ENCODE measurements around the gene OLFML2A.

Gene OLFML2A

DNA sequence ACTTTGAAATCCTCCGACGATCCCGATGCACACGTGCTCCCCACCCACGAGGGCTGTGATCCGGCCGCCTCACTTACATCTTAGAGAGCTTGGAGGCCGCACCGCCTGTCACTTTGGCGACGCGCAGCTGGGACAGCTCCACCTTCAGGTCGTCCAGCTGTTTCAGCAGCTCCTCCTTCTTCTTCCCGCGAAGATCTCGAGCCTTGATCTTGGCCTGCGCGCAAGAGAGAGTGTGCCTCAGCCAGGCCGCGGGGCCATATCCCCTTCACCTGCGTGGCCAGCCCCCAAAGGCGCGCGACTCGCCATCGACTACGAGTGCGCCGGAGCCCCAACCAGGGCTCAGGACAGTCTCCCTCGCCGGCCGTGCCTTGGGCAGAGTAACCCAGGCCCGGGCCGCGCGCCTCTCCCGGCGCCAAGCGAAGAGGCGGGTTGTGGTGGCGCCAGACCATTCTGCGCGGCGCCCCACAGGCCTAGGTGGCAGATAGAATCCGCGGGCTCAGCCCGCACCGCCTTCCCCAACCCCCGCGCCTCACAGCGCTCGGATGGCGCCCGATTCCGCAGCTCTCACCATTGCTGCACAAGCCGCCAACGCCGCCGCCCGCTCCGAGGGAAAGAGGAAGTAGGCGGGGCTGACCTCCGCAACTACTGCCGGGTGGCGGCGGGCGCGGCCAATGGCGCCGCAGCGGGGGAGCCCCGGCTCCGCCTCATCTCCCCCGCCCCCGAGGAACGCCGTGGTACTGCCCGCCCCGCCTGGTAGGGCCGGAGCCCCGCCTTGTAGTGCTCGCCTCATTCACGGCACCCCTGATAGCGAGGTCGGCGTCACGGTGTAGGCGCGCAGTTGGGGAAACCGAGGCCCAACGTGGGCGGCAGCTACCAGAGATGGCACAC is 84.7 kb downstream of the OLFML2A start, which contains the start of the genes ARPC5L and RPL35 (continued):
- TF ChIP-seq, protein P1, sequence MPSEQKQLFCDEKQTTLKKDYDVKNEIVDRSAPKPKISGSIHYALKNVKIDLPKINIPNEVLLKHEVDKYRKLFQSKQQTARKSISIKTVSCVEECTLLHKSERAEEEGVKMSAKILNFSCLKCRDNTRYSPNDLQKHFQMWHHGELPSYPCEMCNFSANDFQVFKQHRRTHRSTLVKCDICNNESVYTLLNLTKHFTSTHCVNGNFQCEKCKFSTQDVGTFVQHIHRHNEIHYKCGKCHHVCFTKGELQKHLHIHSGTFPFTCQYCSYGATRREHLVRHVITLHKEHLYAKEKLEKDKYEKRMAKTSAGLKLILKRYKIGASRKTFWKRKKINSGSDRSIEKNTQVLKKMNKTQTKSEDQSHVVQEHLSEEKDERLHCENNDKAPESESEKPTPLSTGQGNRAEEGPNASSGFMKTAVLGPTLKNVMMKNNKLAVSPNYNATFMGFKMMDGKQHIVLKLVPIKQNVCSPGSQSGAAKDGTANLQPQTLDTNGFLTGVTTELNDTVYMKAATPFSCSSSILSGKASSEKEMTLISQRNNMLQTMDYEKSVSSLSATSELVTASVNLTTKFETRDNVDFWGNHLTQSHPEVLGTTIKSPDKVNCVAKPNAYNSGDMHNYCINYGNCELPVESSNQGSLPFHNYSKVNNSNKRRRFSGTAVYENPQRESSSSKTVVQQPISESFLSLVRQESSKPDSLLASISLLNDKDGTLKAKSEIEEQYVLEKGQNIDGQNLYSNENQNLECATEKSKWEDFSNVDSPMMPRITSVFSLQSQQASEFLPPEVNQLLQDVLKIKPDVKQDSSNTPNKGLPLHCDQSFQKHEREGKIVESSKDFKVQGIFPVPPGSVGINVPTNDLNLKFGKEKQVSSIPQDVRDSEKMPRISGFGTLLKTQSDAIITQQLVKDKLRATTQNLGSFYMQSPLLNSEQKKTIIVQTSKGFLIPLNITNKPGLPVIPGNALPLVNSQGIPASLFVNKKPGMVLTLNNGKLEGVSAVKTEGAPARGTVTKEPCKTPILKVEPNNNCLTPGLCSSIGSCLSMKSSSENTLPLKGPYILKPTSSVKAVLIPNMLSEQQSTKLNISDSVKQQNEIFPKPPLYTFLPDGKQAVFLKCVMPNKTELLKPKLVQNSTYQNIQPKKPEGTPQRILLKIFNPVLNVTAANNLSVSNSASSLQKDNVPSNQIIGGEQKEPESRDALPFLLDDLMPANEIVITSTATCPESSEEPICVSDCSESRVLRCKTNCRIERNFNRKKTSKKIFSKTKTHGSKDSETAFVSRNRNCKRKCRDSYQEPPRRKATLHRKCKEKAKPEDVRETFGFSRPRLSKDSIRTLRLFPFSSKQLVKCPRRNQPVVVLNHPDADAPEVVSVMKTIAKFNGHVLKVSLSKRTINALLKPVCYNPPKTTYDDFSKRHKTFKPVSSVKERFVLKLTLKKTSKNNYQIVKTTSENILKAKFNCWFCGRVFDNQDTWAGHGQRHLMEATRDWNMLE (tag by site-specific recombination; conservative IDR thresholded peaks at IDR 0.05; ENCODE audit: low read depth): peak; percentile 65
- TF ChIP-seq GLI4 (tag by site-specific recombination; IDR thresholded peaks at IDR 0.05) (no peak), ZNF624 (tag by site-specific recombination; IDR thresholded peaks at IDR 0.05) (no peak), ZNF768 (tag by site-specific recombination; IDR thresholded peaks at IDR 0.05) (no peak), ZNF311 (tag by site-specific recombination; IDR thresholded peaks at IDR 0.05; ENCODE audit: borderline replicate concordance) (no peak), ZNF324 (tag by site-specific recombination; IDR thresholded peaks at IDR 0.05) (0 out of 2 replicates have a peak, but pooled peaks have one; percentile 38), ZNF19 (tag by site-specific recombination; IDR thresholded peaks at IDR 0.05; ENCODE audit: low read depth) (no peak), ZNF366 (tag by site-specific recombination; conservative IDR thresholded peaks at IDR 0.05) (0 out of 2 replicates have a peak, but pooled peaks have one; percentile 12), ZNF23 (tag by site-specific recombination; IDR thresholded peaks at IDR 0.05; ENCODE audit: borderline replicate concordance) (no peak), ZBTB21 (tag by site-specific recombination; IDR thresholded peaks at IDR 0.05) (no peak), ZNF175 (tag by site-specific recombination; IDR thresholded peaks at IDR 0.05) (no peak), ZNF211 (tag by site-specific recombination; IDR thresholded peaks at IDR 0.05; ENCODE audit: low read depth) (no peak), ZNF626 (tag by site-specific recombination; IDR thresholded peaks at IDR 0.05) (no peak), MYNN (tag by site-specific recombination; IDR thresholded peaks at IDR 0.05; ENCODE audit: borderline replicate concordance) (no peak), ZEB2 (tag by site-specific recombination; IDR thresholded peaks at IDR 0.05) (peak; percentile 94; the same call in 1 of the 2 replicates), BCL11B (tag by site-specific recombination; IDR thresholded peaks at IDR 0.05; ENCODE audit: low read depth) (no peak), ZNF394 (tag by site-specific recombination; IDR thresholded peaks at IDR 0.05; ENCODE audit: borderline replicate concordance) (peak; percentile 55; the same call in 1 of the 2 replicates), SP2 (tag by site-specific recombination; IDR thresholded peaks at IDR 0.05) (peak; percentile 90), KLF7 (tag by site-specific recombination; IDR thresholded peaks at IDR 0.05; ENCODE audit: borderline replicate concordance) (peak; percentile 73; the same call in 1 of the 2 replicates), TRIM28 (IDR thresholded peaks at IDR 0.05; ENCODE audit: borderline replicate concordance, low read length) (no peak), SALL2 (tag by site-specific recombination; IDR thresholded peaks at IDR 0.05; ENCODE audit: borderline replicate concordance) (no peak), ZNF837 (tag by site-specific recombination; IDR thresholded peaks at IDR 0.05) (no peak), ZNF239 (tag by site-specific recombination; IDR thresholded peaks at IDR 0.05) (0 out of 2 replicates have a peak, but pooled peaks have one; percentile 10), ZNF214 (tag by site-specific recombination; IDR thresholded peaks at IDR 0.05; ENCODE audit: borderline replicate concordance) (no peak)
- TF ChIP-seq, protein P2, sequence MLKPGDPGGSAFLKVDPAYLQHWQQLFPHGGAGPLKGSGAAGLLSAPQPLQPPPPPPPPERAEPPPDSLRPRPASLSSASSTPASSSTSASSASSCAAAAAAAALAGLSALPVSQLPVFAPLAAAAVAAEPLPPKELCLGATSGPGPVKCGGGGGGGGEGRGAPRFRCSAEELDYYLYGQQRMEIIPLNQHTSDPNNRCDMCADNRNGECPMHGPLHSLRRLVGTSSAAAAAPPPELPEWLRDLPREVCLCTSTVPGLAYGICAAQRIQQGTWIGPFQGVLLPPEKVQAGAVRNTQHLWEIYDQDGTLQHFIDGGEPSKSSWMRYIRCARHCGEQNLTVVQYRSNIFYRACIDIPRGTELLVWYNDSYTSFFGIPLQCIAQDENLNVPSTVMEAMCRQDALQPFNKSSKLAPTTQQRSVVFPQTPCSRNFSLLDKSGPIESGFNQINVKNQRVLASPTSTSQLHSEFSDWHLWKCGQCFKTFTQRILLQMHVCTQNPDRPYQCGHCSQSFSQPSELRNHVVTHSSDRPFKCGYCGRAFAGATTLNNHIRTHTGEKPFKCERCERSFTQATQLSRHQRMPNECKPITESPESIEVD (tag by site-specific recombination; IDR thresholded peaks at IDR 0.05): no peak
- TF ChIP-seq, protein P3, sequence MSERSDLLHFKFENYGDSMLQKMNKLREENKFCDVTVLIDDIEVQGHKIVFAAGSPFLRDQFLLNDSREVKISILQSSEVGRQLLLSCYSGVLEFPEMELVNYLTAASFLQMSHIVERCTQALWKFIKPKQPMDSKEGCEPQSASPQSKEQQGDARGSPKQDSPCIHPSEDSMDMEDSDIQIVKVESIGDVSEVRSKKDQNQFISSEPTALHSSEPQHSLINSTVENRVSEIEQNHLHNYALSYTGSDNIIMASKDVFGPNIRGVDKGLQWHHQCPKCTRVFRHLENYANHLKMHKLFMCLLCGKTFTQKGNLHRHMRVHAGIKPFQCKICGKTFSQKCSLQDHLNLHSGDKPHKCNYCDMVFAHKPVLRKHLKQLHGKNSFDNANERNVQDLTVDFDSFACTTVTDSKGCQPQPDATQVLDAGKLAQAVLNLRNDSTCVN (tag by site-specific recombination; optimal IDR thresholded peaks at IDR 0.05): peak; percentile 77
- TF ChIP-seq, protein P4, sequence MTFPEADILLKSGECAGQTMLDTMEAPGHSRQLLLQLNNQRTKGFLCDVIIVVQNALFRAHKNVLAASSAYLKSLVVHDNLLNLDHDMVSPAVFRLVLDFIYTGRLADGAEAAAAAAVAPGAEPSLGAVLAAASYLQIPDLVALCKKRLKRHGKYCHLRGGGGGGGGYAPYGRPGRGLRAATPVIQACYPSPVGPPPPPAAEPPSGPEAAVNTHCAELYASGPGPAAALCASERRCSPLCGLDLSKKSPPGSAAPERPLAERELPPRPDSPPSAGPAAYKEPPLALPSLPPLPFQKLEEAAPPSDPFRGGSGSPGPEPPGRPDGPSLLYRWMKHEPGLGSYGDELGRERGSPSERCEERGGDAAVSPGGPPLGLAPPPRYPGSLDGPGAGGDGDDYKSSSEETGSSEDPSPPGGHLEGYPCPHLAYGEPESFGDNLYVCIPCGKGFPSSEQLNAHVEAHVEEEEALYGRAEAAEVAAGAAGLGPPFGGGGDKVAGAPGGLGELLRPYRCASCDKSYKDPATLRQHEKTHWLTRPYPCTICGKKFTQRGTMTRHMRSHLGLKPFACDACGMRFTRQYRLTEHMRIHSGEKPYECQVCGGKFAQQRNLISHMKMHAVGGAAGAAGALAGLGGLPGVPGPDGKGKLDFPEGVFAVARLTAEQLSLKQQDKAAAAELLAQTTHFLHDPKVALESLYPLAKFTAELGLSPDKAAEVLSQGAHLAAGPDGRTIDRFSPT (tag by site-specific recombination; IDR thresholded peaks at IDR 0.05): peak; percentile 99
- TF ChIP-seq, protein P5, sequence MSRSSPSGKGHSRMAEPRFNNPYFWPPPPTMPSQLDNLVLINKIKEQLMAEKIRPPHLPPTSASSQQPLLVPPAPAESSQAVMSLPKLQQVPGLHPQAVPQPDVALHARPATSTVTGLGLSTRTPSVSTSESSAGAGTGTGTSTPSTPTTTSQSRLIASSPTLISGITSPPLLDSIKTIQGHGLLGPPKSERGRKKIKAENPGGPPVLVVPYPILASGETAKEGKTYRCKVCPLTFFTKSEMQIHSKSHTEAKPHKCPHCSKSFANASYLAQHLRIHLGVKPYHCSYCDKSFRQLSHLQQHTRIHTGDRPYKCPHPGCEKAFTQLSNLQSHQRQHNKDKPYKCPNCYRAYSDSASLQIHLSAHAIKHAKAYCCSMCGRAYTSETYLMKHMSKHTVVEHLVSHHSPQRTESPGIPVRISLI (tag by site-specific recombination; IDR thresholded peaks at IDR 0.05): no peak

All from HEK293 (cell line).